Naive B cell (primary cell): ENCODE data around the gene DENND5B. TPM values are rescaled to one million over a fixed set of nuclear protein-coding genes. Genes with fewer than 3 reads are reported as not detected.

ENCODE experiments used
- ATAC-seq, 2 donors: fragments of 150-1000 bp; cut with Tn5 transposase; 2 replicates each; pipeline ENCODE4 v1.10.0; 2021; ENCODE audit warnings: low read depth in 2 of 2, mild to moderate bottlenecking in 2 of 2, moderate library complexity in 2 of 2
- DNase-seq: peaks from one replicate; pipeline ENCODE4 v3.0.0; 2022
- H3K27ac Mint-ChIP-seq, 6 donors: one replicate each; pipeline ENCODE4 v1.8.0; 2020 to 2022; ENCODE audit warnings: mild to moderate bottlenecking in 6 of 6, mixed read lengths in 6 of 6, moderate library complexity in 5 of 6, inconsistent platforms in 2 of 6
- H3K27me3 Mint-ChIP-seq, 3 donors: one replicate each; pipeline ENCODE4 v1.8.0; 2021 to 2022; ENCODE audit warnings: mixed read lengths in 3 of 3, mild to moderate bottlenecking in 1 of 3
- H3K36me3 Mint-ChIP-seq, 2 donors: one replicate each; pipeline ENCODE4 v1.8.0; 2020 to 2022; ENCODE audit warnings: mixed read lengths in 2 of 2, inconsistent platforms in 1 of 2, mild to moderate bottlenecking in 1 of 2
- H3K4me1 Mint-ChIP-seq, 3 donors: one replicate each; pipeline ENCODE4 v1.8.0; 2020 to 2022; ENCODE audit warnings: mixed read lengths in 3 of 3, inconsistent platforms in 1 of 3, mild to moderate bottlenecking in 1 of 3, moderate library complexity in 1 of 3
- H3K4me3 Mint-ChIP-seq, 8 donors: one replicate each; pipeline ENCODE4 v1.8.0; 2020 to 2022; ENCODE audit warnings: mild to moderate bottlenecking in 8 of 8, mixed read lengths in 8 of 8, moderate library complexity in 8 of 8, inconsistent platforms in 2 of 8
- H3K9me3 Mint-ChIP-seq, 7 donors: one replicate each; pipeline ENCODE4 v1.8.0; 2020 to 2022; ENCODE audit warnings: mixed read lengths in 7 of 7, mild to moderate bottlenecking in 5 of 7, inconsistent platforms in 2 of 7, moderate library complexity in 1 of 7
- polyA plus RNA-seq, 6 donors: library from polyadenylated mRNA; unstranded; fragments of 300-500 nt; fragmentation: Illumina TruSeq; gene quantifications; one replicate each; pipeline ENCODE4 v1.2.3, GENCODE V29; 2021; ENCODE audit warnings: low read depth in 6 of 6

The DENND5B gene
- polyA plus RNA-seq, 6 donors from 2014 or later = 13.4 to 41.8 (median 30.5) TPM

DNA sequence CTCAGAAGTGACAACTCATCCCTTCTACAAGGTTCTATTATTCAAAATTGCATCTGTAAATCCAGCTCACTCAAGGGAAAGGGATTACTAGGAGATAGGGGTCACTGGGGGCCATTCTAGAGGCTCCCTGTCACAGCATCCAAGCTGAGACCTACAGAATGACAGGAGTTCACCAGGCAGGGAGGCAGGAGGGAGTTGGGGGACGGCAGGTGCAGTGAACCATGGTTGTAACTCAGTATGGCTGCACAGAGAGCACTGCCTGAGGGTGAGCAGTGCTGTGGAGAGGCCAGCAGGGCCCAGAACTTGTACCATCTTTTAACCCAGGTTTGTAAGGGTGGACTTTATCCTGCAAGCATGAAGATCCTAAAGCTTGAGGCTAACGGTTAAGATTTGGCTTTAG, 227.1 kb downstream of the DENND5B start:
- Mint-ChIP-seq H3K27me3 (peaks cover 0 to under 1% (median 0%) of the 10 kb centered on the region in 3 donors), H3K36me3 (no peaks in the 10 kb centered on the region), H3K4me1 (peaks cover 14 to 24% (median 20%) of the 10 kb centered on the region in 3 donors), H3K27ac (peak overlapping the region in 3 of 6 donors; percentile 9 to 86 (median 63)), H3K4me3 (no peak overlapping the region), H3K9me3 (no peaks in the 10 kb centered on the region)
- DNase-seq (no peak), ATAC-seq (no peak)

DNA sequence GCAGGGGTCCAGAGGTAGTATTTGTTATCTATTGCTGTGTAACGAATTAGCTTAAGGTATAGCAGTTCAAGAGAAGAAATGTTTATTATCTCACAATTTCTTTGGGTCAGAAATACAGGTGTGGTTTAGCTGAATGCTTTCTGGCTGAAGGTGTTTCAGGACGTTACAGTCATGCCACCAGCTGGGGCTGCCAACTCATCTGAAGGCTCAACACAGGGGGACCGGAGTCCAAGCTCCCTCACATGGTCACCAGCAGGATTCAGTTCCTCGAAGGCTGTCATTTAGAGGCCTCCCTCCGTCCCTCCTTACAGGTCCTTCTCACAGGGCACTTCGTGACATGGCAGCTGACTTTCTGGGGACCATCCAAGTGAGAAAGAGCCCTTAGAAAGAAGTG, 227.5 kb downstream of the DENND5B start:
- H3K4me1 Mint-ChIP-seq = peaks cover 14 to 24% (median 20%) of the 10 kb centered on the region in 3 donors
- ATAC-seq = no peak
- no peak for DNase-seq
- H3K27me3 Mint-ChIP-seq = no peaks in the 10 kb centered on the region
- no peaks in the 10 kb centered on the region for H3K9me3 Mint-ChIP-seq
- no peaks in the 10 kb centered on the region for H3K36me3 Mint-ChIP-seq
- H3K4me3 Mint-ChIP-seq = peak overlapping the region in 3 of 8 donors; percentile 57 to 78 (median 72)
- peak overlapping the region in 3 of 6 donors; percentile 9 to 86 (median 68) for H3K27ac Mint-ChIP-seq

DNA sequence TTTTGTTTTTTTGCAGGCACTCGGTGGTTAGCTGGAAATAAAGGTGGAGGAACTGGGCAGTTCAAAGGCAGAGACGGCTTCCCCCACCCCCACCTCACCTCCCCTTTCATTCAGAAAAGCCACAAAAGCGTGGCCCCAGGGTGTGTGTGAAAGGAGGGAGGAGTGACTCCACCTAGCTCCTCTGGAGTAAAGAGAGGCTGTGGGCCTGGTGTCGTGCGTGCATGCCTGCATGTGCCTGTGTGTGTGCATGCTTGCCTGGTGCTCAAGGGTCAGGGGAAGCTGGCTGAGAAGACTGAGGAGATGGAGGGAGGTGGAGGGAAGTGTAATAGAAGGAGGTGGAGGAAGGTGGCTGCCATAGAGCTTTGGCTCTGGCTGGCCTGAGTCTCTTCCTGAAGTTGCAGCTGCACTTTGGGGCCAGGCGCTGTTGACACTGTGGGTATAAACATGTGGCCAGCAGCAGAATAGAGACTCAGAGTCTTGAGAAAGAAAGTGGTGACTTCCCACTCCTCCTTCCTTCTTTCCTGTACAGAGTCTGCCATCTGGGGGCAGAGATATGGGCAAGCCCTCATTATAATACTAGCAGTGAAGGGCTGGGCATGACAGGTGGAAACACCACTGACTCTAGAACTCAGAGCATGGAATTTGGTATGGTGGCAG, 228.0 kb downstream of the DENND5B start:
- Mint-ChIP-seq H3K9me3 (no peaks in the 10 kb centered on the region), H3K4me1 (peaks cover 14 to 24% (median 20%) of the 10 kb centered on the region in 3 donors), H3K36me3 (no peaks in the 10 kb centered on the region), H3K27me3 (no peaks in the 10 kb centered on the region), H3K27ac (peak overlapping the region in 5 of 6 donors; percentile 9 to 86 (median 68)), H3K4me3 (peak overlapping the region in 7 of 8 donors; percentile 48 to 84 (median 72))
- ATAC-seq = peak; percentile 72 to 79
- peak; percentile 25 for DNase-seq

DNA sequence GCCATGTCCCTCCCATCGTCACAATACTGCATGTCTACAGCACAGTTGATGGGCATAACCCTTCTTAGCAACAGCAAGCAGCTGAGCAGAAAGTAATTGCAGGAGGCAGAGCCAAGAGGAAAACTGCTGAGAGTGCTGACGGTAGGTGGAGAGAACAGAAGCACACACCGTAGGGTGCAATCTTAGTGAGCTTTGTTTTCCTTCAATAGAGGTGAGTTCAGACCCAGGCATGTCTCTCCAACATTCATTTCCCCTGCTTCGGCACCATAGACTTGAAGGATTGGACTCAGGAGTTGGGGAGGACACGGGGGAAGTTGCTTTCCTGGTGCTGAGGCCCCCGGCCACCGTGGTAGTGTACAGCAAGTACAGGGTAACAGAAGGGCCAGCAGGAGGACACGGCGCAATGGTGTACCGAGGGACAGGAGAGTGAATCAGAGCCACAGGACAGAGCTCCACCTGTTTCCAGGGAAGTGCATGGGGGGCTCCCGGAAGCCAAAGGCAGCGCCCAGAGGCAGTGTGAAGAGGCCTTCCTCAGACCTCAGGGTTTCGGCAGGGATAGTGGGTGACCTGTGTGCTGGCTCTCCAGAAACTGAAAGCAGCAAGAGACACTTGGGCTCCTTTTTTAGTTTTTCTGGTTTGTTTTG, 228.7 kb downstream of the DENND5B start:
- Mint-ChIP-seq H3K4me3 (peak overlapping the region in 7 of 8 donors; percentile 48 to 84 (median 72)), H3K9me3 (no peaks in the 10 kb centered on the region), H3K27me3 (no peaks in the 10 kb centered on the region), H3K27ac (peak overlapping the region in 5 of 6 donors; percentile 9 to 86 (median 63)), H3K4me1 (peaks cover 14 to 24% (median 20%) of the 10 kb centered on the region in 3 donors), H3K36me3 (no peaks in the 10 kb centered on the region)
- DNase-seq = no peak
- ATAC-seq = peak in 1 of 2 donors; percentile 11

DNA sequence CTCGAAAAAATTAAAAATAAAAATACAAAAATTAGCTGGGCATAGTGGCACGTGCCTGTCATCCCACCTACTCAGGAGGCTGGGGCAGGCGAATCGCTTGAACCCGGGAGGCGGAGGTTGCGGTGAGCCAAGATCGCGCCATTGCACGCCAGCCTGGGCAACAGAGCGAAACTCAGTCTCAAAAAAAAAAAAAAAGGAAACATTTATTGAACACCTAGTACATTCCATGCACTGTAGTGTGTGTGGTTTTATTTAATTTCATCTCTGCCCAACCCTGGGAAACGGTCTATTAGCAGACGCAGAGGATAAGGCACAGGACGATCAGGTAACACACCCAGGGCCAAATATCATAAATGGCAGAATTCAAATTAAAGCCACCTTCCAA, 229.2 kb downstream of the DENND5B start:
- Mint-ChIP-seq H3K36me3 (no peaks in the 10 kb centered on the region), H3K4me1 (peaks cover 14 to 24% (median 20%) of the 10 kb centered on the region in 3 donors), H3K9me3 (no peaks in the 10 kb centered on the region), H3K27me3 (no peaks in the 10 kb centered on the region), H3K27ac (peak overlapping the region in 1 of 6 donors; percentile 38), H3K4me3 (peak overlapping the region in 2 of 8 donors; percentile 5 to 52)
- DNase-seq = no peak
- ATAC-seq = no peak

DNA sequence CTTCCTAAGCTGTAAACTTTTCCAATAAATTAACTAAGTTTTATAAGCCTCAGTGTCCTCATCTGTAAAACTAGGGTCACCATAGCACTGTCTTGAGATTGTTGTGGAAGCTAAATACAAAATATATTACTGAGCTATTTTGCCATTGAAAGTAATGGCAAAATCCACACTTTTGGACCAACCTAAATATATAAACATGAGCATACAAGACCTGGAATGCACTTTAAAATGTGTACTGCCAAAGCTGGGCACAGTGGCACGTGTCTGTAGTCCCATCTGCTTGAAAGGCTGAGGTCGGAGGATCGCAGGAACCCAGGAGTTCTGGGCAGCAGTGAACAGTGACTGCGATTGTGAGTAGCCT, 235.2 kb downstream of the DENND5B start:
- Mint-ChIP-seq H3K36me3 (no peaks in the 10 kb centered on the region), H3K4me3 (no peak overlapping the region), H3K27ac (no peak overlapping the region), H3K9me3 (peaks cover 0 to 3% (median 0%) of the 10 kb centered on the region in 7 donors), H3K27me3 (peaks cover 0 to 7% (median 0%) of the 10 kb centered on the region in 3 donors), H3K4me1 (peaks cover 7 to 11% (median 7%) of the 10 kb centered on the region in 3 donors)
- no peak for DNase-seq
- ATAC-seq = no peak

DNA sequence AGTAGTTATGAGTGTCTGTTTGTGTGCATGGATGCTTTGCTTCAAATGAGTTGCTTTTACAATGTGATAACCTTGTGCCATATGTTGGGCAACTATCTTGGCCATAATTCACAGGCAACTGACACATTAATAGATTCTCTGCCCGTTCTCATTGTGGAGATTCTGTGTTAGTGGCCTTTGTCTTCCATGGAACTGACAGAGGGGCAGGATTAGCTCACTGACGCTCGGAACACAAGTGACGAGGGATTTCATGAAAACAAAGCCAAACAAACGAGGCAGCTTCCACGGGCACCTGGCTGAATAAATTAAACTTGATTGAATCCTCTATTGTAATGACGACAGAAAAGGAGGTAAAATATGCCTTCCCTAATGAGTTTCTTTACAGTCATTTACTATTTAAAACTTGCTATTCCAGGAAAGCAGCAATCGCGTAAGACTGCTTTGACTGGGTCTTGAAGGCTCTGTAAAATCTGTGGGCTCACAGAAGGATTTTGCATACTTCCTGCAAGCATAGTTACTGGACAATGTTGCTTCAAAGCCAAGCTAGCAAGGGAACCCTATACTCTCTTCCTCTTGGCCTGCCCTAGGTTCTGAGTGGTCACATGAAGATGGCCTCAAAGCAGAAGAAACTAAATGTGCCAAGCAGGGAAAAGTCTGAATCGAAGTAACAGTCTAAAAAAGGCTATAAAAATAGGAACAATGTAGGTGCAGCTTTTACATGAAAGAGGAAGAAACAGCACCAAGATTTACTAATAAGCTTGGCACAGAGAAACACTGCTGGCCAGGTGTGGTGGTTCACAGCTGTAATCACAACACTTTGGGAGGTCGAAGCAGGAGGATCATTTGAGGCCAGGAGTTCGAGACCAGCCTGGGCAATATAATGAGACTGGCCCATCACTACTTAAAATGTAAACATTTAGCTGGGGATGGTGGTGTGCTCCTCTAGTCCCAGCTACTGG, 236.9 kb downstream of the DENND5B start:
- DNase-seq = no peak
- peaks cover 0 to 3% (median 0%) of the 10 kb centered on the region in 7 donors for H3K9me3 Mint-ChIP-seq
- ATAC-seq = peak; percentile 52 to 64
- H3K4me1 Mint-ChIP-seq = peaks cover 7 to 11% (median 7%) of the 10 kb centered on the region in 3 donors
- peak overlapping the region in 2 of 6 donors; percentile 49 to 52 for H3K27ac Mint-ChIP-seq
- H3K4me3 Mint-ChIP-seq = no peak overlapping the region
- peaks cover 5 to 21% (median 8%) of the 10 kb centered on the region in 3 donors for H3K27me3 Mint-ChIP-seq
- no peaks in the 10 kb centered on the region for H3K36me3 Mint-ChIP-seq

DNA sequence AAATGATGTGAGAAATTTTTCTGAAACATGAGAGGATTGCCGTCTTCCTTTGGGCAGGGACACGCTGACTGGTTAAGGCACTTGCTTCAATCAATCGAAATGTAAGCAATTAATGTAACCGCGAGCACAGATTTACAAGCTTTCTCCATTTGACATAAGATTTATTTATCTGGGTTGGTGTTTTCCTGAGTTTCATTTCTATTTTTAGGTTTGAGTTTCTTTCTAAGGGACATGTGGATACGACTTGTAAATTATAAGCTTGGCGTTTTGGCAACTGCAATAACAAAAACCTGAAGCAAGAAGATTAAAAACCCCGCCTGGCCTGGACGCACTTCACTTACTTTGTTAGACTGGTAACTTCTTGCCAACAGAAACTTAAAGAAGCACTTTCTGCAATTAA, 244.7 kb downstream of the DENND5B start:
- H3K9me3 Mint-ChIP-seq = no peaks in the 10 kb centered on the region
- peaks cover 0 to 2% (median 0%) of the 10 kb centered on the region in 3 donors for H3K4me1 Mint-ChIP-seq
- ATAC-seq (no peak), DNase-seq (no peak)
- no peaks in the 10 kb centered on the region for H3K36me3 Mint-ChIP-seq
- peak overlapping the region in 2 of 6 donors; percentile 23 to 25 for H3K27ac Mint-ChIP-seq
- H3K4me3 Mint-ChIP-seq = no peak overlapping the region
- H3K27me3 Mint-ChIP-seq = peaks cover 8 to 14% (median 9%) of the 10 kb centered on the region in 3 donors

DNA sequence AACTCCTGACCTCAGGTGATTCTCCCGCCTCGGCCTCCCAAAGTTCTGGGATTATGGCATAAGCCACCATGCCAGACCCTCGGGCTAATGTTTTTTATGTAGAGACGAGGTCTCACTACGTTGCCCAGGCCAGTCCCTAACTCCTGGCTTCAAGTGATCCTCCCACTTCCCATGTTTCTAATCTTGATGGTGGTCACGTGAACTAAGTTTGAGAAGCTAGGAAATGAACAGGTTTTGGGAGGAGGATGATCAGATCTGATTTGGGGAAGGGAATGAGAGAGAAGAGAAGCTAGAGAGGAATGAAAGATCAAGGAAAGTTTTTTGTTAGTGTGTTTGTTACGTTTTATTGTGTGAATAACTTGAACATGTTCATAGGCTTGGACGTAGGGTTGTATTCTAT, 247.8 kb downstream of the DENND5B start:
- no peak overlapping the region for H3K27ac Mint-ChIP-seq
- H3K4me1 Mint-ChIP-seq = peaks cover 0 to 2% (median under 1%) of the 10 kb centered on the region in 3 donors

DNA sequence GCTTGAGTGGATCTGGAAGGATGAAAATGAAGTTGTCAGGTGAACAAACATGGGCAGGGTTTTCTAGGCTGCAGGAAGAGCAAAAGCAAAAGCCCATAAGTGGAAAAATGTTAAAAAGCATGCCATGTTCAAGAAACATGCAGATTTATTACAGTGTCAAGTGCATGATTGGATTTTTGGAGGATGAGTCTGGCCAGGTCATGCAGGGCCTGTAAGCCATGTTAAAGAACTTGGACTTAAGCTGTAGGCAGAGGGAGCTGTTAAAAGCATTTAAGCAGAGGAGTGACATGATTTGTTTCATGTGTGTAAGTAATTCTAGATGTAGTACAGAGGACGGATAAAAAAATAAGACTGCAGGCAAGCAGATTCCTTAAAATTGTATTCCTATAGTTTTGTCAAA, 248.7 kb downstream of the DENND5B start:
- H3K4me1 Mint-ChIP-seq = peaks cover 0 to 6% (median 2%) of the 10 kb centered on the region in 3 donors
- H3K36me3 Mint-ChIP-seq = no peaks in the 10 kb centered on the region
- peak overlapping the region in 1 of 6 donors; percentile 0 for H3K27ac Mint-ChIP-seq
- no peak for DNase-seq
- H3K4me3 Mint-ChIP-seq = no peak overlapping the region
- no peak for ATAC-seq
- peaks cover 0 to 4% (median 0%) of the 10 kb centered on the region in 3 donors for H3K27me3 Mint-ChIP-seq
- no peaks in the 10 kb centered on the region for H3K9me3 Mint-ChIP-seq

More for the DNA sequence above, 247.8 kb downstream of the DENND5B start:
- no peak for ATAC-seq
- Mint-ChIP-seq H3K4me3 (no peak overlapping the region), H3K9me3 (no peaks in the 10 kb centered on the region), H3K27me3 (peaks cover 0 to 4% (median 0%) of the 10 kb centered on the region in 3 donors), H3K36me3 (no peaks in the 10 kb centered on the region)
- no peak for DNase-seq

DNA sequence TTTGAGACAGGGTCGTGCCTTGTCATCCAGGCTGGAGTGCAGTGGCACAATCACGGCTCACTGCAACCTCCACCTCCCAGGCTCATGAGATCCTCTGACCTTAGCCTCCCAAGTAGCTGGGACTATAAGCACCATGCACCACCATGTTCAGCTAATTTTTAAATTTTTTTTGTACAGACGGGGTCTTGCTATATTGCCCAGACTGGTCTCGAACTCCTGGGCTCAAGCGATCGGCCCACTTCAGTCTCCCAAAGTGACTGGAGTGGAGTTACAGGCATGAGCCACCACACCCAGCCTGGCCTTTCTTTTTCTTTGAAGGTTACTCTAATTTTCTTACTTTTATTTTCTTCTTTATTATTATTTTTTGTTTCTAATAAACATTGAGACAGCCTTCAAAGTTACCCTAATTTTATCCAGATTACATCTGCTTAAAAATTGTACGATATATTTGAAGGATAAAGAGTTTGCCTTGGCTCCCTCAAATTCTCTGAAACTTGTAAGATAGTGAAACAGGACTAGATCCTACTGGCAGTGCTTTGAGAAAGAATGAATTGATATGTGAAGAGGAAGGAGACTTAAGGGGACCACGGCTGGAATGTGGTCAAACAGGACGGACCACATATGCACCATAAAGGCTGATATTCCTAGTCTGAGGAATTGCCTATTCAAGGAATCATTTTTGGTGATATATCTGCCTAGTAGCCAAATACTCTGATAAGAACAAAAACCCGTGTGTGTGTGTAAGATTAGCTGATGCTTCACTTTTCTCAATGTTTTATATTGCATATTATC, 250.9 kb downstream of the DENND5B start:
- Mint-ChIP-seq H3K9me3 (no peaks in the 10 kb centered on the region), H3K4me3 (no peak overlapping the region), H3K36me3 (no peaks in the 10 kb centered on the region), H3K4me1 (peaks cover 0 to 6% (median 0%) of the 10 kb centered on the region in 3 donors), H3K27me3 (peaks cover 0 to 4% (median 0%) of the 10 kb centered on the region in 3 donors), H3K27ac (no peak overlapping the region)
- ATAC-seq = no peak
- no peak for DNase-seq

DNA sequence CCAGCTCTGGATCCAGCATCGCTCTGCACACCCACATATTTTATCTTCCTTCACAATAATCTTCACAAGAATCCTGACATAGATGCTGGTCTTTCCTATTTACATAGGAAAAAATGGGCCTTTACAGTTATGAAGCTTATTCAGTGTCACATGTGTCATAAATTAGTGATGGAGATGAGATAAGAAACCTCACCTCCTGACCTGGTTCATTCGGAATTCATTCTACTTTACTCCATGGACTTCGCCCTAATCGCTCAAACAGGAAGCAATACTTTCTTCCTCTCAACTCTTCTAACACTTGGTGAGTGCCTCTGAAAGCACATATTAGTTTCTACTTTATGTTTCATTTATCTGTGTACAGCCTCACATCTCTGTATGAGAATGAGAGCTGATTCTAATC, 253.0 kb downstream of the DENND5B start:
- H3K27me3 Mint-ChIP-seq = no peaks in the 10 kb centered on the region
- DNase-seq (no peak), ATAC-seq (no peak)
- no peak overlapping the region for H3K27ac Mint-ChIP-seq
- no peaks in the 10 kb centered on the region for H3K9me3 Mint-ChIP-seq
- H3K36me3 Mint-ChIP-seq = peaks cover 0 to 4% of the 10 kb centered on the region in 2 donors
- no peak overlapping the region for H3K4me3 Mint-ChIP-seq
- peaks cover 0 to 6% (median 0%) of the 10 kb centered on the region in 3 donors for H3K4me1 Mint-ChIP-seq
